T47D (cell line): ENCODE measurements around the gene PCDH8.

Source experiments
- DNase-seq, 2 experiments: peaks; one replicate each; pipeline versions ENCODE4 v3.0.0 to v3.0.0-alpha.2; 2011 to 2012; ENCODE audit warnings: low read depth in 1 of 2, low spot score in 1 of 2
- JUND ChIP-seq: IDR thresholded peaks from 2 replicates; pipeline ENCODE4 v1.6.1; 2012; ENCODE audit warnings: low read depth
- in situ Hi-C: cut with HindIII; loops from 2 replicates; pipeline ENCODE4 v1.10.0; 2016; ENCODE audit warnings: low sequenced_read_pairs, low pct_unique_long_range_greater_than_20kb

PCDH8 gene

DNA sequence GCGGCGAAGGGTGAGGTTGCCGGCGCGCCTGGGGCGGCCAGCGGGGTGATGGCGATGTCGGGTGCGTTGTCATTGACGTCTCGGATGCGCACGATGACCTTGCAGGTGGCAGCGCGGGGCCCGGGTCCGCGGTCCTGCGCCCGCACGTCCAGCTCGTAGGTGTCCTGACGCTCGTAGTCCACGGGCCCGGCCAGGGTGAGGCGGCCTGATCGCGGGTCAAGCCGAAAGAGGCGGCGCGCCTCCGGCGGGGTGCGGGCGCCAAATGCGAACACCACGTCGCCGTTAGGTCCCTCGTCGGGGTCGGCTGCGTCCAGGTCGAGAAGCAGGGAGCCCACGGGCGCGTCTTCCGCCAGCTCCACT lies 1.1 kb downstream of the PCDH8 start:
- in situ Hi-C loops, result no loop called here
- no peak for TF ChIP-seq JUND

DNA sequence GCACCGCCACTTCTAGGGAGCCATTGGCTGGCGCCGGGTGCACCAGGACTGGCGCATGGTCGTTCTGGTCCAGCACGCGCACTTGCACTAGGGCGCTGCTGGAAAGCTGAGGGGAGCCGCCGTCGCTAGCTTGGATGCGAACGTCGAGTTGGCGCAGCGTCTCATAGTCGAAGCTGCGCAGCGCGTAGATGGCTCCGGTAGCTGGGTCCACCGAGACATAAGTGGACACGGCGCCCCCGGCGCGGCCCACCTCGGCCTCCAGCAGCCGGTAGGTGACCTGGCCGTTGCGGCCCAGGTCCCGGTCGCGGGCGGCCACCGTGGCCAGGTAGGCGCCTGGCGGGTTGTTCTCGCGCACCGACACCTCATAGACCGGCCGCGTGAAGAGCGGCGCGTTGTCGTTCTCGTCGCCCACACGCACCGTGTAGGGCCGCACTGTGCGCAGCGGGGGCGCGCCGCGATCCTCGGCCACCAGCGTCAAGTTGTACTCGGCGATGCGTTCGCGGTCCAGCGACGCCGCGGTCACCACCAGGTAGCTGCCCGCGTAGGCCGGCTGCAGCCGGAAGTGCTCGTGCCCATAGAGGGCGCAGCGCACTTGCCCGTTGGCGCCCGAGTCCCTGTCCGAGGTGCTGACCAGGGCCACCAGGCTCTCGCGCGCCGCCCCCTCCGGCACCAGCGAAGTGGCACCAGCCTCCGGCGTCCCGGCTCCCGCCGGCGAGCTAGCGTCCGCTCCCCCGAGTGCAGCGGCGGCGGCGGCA lies 1.7 kb downstream of the PCDH8 start:
- in situ Hi-C loops, result no loop called here
- TF ChIP-seq JUND, result no peak
- DNase-seq, result no peak

More for the DNA sequence above, 1.1 kb downstream of the PCDH8 start:
- DNase-seq, result no peak

DNA sequence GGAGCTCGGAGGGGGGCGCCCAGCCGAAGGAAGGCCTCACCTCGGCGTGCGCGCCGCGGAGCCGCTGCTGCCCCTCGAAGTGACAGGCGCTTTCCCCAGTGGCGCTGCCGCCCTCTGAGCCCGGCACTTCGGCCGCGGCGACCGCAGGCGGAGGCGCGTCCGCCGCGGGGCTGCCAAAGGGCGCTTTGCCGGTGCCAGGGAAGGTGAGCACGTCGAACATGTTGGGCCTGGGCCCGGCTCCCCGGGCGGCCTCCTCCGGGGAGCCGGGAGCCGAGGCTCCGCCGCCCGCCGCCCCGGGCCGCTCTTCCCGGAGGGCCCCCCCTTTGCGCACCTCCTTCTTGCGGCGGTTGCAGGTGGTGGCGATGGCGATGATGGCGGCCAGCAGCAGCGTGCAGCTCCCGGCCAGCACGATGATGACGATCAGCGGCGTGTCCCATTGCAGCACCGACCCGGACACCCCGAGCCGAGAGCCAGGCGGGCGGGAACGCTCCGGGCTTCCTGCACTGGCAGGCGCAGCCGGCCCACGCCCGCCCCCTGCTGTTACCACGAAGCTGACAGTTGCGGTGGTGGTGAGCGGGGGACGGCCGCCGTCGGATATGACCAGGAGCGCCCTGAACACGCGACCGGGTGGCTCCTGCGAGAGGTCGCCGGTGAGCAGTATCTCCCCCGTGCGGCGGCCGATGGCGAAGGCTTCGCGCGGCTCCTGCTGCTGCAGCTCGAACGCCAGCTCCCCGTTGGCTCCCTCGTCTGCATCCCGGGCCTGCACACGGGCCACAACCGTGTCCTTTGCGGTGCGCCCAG lies 2.5 kb downstream of the PCDH8 start:
- TF ChIP-seq JUND, result no peak

DNA sequence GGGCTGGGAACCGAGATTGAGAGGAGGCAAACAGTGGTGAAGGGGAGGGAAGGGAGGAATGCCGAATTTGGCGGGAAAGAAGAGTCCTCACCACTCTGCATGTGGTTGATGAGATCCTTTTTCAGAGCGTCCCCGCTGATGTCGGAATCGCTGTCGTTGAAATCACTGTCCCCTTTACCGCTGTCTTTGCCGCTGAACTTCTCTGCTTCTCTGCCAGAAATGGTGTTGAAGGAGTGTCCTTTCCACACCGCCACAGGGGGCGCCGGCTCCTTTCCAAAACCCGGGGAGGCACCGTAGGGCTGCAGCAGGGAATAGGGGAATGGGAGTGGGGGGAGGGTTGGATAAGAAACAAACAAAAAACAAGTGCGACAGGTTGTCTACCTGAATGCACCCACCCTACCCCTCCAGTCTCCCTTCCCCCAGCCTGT lies 3.1 kb downstream of the PCDH8 start:
- in situ Hi-C loops, result no loop called here
- no peak for TF ChIP-seq JUND
- peak in 1 of 2 experiments; percentile 10 for DNase-seq

More for the DNA sequence above, 2.5 kb downstream of the PCDH8 start:
- in situ Hi-C loops, result no loop called here
- DNase-seq, result peak in 1 of 2 experiments; percentile 17

DNA sequence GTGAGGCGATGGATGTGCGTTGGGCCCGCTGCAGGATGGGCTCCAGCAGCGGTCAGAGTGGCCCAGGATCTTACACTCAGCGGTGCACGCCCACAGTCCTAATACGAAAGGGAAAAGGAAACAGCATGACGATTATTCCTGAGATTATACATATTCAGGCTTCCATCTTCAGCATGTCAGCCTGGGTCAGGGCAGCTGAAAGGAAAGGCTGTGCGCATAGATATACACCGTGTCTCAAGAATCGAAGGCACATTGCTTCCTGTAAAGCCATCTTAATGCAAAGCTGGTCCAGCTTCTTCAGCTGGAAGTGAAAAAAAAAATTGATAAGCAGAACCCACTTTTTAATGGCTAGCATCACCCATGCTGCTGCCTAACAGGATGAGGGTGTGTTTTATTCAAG lies 3.6 kb downstream of the PCDH8 start:
- TF ChIP-seq JUND, result no peak
- no peak for DNase-seq
- in situ Hi-C loops, result no loop called here

DNA sequence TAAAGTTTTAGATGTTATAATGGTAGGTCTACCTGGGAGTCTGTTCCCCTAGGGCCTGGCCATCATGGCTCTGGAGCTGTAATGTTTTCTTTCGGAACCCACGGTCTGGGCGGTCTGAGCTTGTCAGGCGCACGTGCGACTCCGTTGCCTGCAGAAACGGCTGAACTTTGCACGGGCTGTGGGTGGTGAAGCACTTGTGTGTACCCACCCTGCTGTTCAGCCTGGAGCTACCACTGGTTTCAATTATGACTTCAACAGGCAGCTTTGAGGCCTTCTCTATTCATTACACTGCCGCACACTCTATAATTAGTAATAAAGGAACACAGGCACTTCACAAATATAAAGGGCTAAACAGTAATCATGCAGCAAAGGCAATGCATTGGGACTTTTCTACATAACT lies 6.0 kb downstream of the PCDH8 start:
- no peak for TF ChIP-seq JUND
- DNase-seq, result no peak
- in situ Hi-C loops, result no loop called here

DNA sequence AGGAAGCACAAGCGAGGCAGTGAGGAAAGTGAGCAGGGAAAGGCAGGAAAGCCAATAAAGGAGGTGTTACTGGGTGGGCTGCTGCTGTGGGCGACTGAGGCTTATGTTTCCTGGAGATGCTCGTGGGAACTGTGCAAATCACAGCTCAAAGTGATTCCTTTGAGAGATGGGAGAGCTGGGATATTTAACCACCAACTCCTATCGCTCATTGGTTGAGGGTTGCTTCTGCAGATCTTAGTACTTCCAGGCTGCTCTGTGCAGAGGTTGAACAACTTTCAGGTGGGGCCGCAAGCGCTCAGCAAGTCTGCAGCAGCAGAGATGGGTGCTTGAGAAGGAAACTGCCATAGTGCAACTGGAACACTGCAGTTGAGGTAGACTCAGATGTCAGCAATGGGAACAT lies 8.4 kb downstream of the PCDH8 start:
- no peak for TF ChIP-seq JUND
- in situ Hi-C loops, result no loop called here
- no peak for DNase-seq

DNA sequence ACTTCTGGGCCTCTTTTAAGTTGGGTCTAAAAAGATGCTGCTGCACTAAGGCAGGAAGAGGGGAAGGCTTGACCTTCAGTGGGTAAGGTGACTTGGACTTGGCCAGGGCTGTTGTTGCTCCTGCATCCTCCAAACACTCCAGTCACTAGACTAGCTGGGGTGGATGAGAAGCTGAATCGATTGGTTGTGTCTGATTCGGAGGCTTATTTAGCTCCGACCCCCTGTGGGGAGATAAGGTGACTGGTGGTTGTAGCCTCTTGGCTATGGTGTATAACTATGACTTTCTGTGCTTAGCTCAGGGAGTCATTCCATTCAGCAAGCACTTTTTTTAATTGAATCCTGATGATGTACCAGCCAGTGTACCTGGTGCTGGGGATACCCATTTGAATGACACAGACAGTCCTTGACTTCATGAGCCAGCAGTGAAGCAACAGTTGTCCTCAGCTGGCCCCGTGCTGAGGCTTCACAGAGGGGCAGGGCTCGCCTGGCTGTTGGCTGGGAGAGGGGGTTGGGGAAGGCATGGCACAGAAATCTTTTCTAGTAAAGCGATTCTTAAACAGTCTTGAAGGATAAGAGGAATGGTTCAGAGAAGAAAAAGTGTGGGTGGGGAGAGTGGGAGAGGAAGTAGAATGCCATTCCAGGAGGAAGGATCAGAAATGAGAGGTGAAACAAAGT lies 9.9 kb downstream of the PCDH8 start:
- no peak for DNase-seq
- in situ Hi-C loops, result no loop called here
- TF ChIP-seq JUND, result no peak

DNA sequence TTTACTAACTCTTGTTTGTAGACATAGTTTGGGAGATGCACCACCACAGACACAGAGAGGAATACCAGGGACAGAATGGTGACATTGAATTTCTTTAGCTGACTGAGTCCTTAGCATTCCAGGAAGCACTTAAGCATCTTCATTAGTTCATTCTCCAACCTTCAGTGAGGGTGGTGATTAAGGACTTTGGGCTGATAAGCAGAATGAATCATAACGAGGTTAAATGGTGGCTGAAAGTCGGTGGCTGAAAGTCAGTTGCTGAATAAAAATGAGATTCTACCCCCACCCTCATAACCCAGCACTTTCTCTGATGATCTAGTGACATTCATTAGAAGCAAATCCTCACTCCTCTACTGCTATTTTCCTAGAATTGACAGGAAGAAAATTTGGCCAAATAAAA lies 10.6 kb downstream of the PCDH8 start:
- in situ Hi-C loops, result no loop called here
- no peak for TF ChIP-seq JUND
- DNase-seq, result no peak

DNA sequence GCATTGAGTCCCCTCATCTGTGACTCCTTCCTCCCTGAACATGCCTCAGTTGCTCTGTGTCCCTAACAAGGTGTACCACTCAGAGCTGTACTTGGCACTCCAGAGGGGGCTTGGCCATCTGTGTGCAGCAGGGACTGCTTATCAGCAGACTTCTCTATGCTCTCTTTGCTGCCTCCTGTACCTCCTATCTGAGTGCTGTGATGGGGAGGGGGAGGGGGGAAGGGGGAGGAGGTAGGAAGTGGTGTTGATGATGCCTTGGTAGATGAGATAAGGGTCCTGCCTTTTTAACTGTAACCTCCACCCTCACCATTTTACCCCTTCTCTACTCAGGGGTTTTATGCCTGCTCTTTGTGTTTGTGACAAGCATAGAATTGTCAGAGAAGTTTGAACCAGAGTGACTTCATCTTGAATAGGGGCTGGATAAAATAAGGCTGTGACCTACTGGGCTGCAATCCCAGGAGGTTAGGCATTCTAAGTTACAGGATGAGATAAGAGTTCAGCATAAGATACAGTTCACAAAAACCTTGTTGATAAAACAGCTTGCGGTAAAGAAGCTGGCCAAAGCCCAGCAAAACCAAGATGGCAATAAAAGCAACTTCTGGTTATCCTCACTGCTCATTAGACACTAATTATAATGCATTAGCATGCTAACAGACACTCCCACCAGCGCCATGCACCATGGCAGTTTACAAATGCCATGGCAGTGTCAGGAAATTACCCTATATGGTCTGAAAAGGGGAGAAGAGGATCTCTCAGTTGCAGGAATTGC lies 13.2 kb downstream of the PCDH8 start:
- no peak for TF ChIP-seq JUND
- in situ Hi-C loops, result no loop called here
- no peak for DNase-seq

DNA sequence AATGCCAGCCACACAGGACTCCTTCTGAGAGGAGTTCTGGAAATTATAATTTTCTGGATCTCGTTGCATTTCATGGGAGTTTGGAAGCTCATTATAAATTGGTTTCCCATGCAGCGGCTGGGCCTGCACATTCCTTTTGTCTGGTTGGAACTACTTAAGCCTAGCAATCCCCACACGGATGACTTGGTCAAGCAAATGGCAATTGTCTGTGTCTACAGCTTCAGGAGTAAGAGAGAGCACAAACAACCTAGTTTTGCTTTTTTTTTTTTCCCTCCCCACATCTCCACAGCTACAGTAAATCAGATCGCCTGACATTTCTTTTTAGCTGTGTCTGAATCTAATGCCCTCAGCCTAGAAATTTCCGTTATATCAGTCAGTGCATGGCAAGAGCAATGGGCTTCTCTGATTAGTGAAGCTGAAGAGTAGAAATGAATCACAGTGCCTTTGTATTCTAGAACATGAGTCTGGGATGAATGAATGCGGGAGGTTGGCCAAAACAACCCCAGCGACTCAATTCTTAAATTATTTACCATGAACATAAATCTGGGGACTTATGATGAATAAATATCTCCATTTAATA lies 15.1 kb downstream of the PCDH8 start:
- TF ChIP-seq JUND, result no peak
- DNase-seq, result no peak
- in situ Hi-C loops, result no loop called here

DNA sequence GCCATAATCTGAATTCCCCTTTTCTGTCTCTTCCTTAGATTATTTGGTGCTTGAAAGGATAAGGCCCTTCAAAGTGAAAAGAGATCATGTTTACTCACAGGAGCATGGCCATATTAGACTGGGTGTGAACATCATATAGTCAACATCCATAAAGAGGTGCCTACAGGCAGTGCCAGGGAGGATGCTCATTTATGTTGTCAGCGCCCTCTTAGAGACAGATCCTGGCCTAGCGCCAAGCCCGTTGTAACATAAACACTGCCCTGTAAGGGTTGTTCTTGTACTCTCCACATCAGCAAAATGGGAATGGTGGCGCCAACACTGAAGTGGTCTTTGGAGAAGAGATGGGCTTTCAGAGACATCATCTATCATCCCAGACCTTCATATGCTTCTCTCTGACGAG lies 16.1 kb downstream of the PCDH8 start:
- TF ChIP-seq JUND, result no peak
- DNase-seq, result no peak
- in situ Hi-C loops, result no loop called here
